ENCODE results near the gene LPAR6. TPM values are rescaled to one million over a fixed set of nuclear protein-coding genes. Genes with fewer than 3 reads are reported as not detected.
"Not testable (repeated sequence)": the region's sequence is repeated elsewhere in the genome, so short reads cannot be mapped to it uniquely, and the experiment has no call there.

Gene LPAR6
- total and polyA plus RNA-seq, 2 donors (not counting 1 experiment from before 2014, with no cell fraction given): 0.55 to 1.0 TPM

DNA sequence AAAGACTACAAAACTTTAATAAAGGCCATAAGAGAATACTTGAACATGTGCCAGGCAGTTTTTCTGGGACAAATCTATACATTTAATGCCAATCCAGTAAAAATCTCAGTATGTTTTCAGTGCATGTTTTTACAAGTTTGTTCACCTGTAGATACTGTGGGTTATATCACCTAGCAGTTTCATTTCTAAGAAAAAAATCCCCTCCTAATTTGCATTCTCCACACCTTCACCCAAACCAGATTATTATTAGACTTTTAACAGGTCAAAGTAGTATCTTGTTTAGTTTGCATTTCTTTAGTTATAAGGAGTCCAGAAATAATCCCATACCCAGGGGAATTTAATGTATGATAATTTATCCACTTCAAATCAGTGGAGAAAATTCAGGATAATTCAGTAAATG, 17.0 kb upstream of the LPAR6 start:
- Histone ChIP-seq H3K4me1 (ENCODE audit: control insufficient read depth in 2 of 2, insufficient read depth in 2 of 2, low read length in 2 of 2) (peaks cover 4 to 10% of the 10 kb centered on the region in 2 donors), H3K27me3 (replicated peaks in 1 of 4; ENCODE audit: control extremely low read depth in 1 of 4, control insufficient read depth in 3 of 4, insufficient read depth in 4 of 4, low read length in 3 of 4) (no peaks in the 10 kb centered on the region), H4K20me1 (ENCODE audit: control insufficient read depth, insufficient read depth, low read length, poor library complexity, severe bottlenecking) (peaks cover 14% of the 10 kb centered on the region), H3K9me3 (ENCODE audit: control extremely low read depth in 1 of 3, control insufficient read depth in 2 of 3, insufficient read depth in 1 of 3, low read length in 2 of 3) (no peaks in the 10 kb centered on the region), H3K27ac (ENCODE audit: low read length in 2 of 2) (no peak overlapping the region), H3K9ac (ENCODE audit: low read length) (no peak overlapping the region), H3K79me2 (ENCODE audit: control insufficient read depth, insufficient read depth, low read length) (peaks cover 17% of the 10 kb centered on the region), H3K4me3 (ENCODE audit: control extremely low read depth in 1 of 5, extremely low read depth in 1 of 5, insufficient read depth in 1 of 5, low read depth in 2 of 5, low read length in 4 of 5) (no peak overlapping the region), H3K4me2 (replicated peaks; ENCODE audit: low read depth, low read length, poor library complexity, severe bottlenecking) (no peak overlapping the region), H2AFZ (ENCODE audit: insufficient read depth, low read depth, low read length, poor library complexity, severe bottlenecking) (no peak overlapping the region), H3K36me3 (replicated peaks in 1 of 2; ENCODE audit: control extremely low read depth in 1 of 2, control insufficient read depth in 1 of 2, extremely low read depth in 1 of 2, insufficient read depth in 2 of 2, low read length in 1 of 2) (peaks cover 0 to 10% of the 10 kb centered on the region in 2 experiments)
- POLR2A ChIA-PET: no interaction called here
- Mint-ChIP-seq H3K4me1 (peaks cover 19% of the 10 kb centered on the region), H3K27ac (no peak overlapping the region), H3K27me3 (no peaks in the 10 kb centered on the region), H3K4me3 (no peak overlapping the region), H3K9me3 (ENCODE audit: insufficient read depth) (no peaks in the 10 kb centered on the region)
- no peak for TF ChIP-seq EZH2 (IDR thresholded peaks at IDR 0.05; ENCODE audit: borderline replicate concordance, insufficient read depth, low read depth, low read length, poor library complexity, severe bottlenecking)
- TF ChIP-seq, protein P1, sequence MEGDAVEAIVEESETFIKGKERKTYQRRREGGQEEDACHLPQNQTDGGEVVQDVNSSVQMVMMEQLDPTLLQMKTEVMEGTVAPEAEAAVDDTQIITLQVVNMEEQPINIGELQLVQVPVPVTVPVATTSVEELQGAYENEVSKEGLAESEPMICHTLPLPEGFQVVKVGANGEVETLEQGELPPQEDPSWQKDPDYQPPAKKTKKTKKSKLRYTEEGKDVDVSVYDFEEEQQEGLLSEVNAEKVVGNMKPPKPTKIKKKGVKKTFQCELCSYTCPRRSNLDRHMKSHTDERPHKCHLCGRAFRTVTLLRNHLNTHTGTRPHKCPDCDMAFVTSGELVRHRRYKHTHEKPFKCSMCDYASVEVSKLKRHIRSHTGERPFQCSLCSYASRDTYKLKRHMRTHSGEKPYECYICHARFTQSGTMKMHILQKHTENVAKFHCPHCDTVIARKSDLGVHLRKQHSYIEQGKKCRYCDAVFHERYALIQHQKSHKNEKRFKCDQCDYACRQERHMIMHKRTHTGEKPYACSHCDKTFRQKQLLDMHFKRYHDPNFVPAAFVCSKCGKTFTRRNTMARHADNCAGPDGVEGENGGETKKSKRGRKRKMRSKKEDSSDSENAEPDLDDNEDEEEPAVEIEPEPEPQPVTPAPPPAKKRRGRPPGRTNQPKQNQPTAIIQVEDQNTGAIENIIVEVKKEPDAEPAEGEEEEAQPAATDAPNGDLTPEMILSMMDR (IDR thresholded peaks at IDR 0.05): no peak
- DNase-seq (no peak), ATAC-seq (ENCODE audit: low read depth) (no peak)
- CTCF ChIA-PET: no interaction called here
- intact Hi-C loops (cut with micrococcal nuclease): no loop called here

DNA sequence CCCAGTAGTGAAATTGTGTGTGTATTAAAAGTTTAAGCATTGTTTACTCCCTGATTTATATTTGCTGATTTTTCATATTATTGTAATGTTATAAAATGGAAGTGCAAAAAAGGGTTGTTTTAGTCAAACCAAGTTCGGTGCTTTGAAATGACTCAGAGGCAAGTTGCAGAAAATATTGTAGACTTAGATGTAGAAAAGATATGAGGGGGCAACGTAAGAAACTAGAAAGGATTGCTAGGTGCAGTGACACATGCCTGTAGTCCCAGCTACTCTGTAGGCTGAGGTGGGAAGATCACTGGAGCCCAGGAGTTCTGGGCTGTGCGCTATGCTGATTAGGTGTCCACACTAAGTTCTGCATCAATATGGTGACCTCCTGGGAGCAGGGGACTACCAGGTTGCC, 16.1 kb upstream of the LPAR6 start:
- POLR2A ChIA-PET: no interaction called here
- peaks cover 15% of the 10 kb centered on the region for H3K4me1 Mint-ChIP-seq
- CTCF ChIA-PET: no interaction called here

DNA sequence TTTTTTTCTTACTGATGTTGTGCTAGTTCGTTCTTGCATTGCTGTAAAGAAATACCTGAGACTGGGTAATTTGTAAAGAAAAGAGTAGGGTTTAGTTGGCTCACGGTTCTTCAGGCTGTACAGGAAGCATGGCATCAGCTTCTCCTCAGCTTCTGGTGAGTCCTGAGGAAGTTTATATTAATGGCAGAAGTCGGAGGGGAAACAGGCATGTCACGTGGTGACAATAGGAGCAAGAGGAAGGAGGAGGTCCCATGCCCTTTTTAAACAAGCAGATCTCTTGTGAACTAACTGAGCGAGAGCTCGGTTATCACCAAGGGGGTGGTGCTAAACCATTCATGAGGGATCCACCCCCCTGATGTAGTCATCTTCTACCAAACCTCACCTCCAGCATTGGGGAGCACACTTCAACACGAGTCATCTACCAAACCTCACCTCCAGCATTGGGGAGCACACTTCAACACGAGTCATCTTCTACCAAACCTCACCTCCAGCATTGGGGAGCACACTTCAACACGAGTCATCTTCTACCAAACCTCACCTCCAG, 13.9 kb upstream of the LPAR6 start:
- H3K27ac Mint-ChIP-seq; H3K9me3 ChIP-seq (ENCODE audit: control extremely low read depth in 1 of 3, control insufficient read depth in 2 of 3, insufficient read depth in 1 of 3, low read length in 2 of 3); ATAC-seq (ENCODE audit: low read depth); H3K36me3 ChIP-seq (replicated peaks in 1 of 2; ENCODE audit: control extremely low read depth in 1 of 2, control insufficient read depth in 1 of 2, extremely low read depth in 1 of 2, insufficient read depth in 2 of 2, low read length in 1 of 2); H4K20me1 ChIP-seq (ENCODE audit: control insufficient read depth, insufficient read depth, low read length, poor library complexity, severe bottlenecking); H3K4me1 ChIP-seq (ENCODE audit: control insufficient read depth in 2 of 2, insufficient read depth in 2 of 2, low read length in 2 of 2); DNase-seq; H2AFZ ChIP-seq (ENCODE audit: insufficient read depth, low read depth, low read length, poor library complexity, severe bottlenecking); intact Hi-C loops (cut with micrococcal nuclease); H3K9me3 Mint-ChIP-seq (ENCODE audit: insufficient read depth); H3K27me3 Mint-ChIP-seq; POLR2A ChIA-PET; H3K27me3 ChIP-seq (replicated peaks in 1 of 4; ENCODE audit: control extremely low read depth in 1 of 4, control insufficient read depth in 3 of 4, insufficient read depth in 4 of 4, low read length in 3 of 4); H3K4me2 ChIP-seq (replicated peaks; ENCODE audit: low read depth, low read length, poor library complexity, severe bottlenecking); H3K4me3 ChIP-seq (ENCODE audit: control extremely low read depth in 1 of 5, extremely low read depth in 1 of 5, insufficient read depth in 1 of 5, low read depth in 2 of 5, low read length in 4 of 5); H3K4me3 Mint-ChIP-seq; H3K9ac ChIP-seq (ENCODE audit: low read length); H3K27ac ChIP-seq (ENCODE audit: low read length in 2 of 2): not testable (repeated sequence)
- CTCF ChIA-PET: interaction anchor here (1.4 kb wide), 1 partner anchor 300 kb away, joined by 3 read pairs; no protein-coding TSS in a partner anchor
- H3K79me2 ChIP-seq (ENCODE audit: control insufficient read depth, insufficient read depth, low read length): peaks cover 11% of the 10 kb centered on the region
- WGBS (ENCODE audit: insufficient coverage): 90% methylated on average over 6 of the region's 9 CpGs
- peaks cover 15% of the 10 kb centered on the region for H3K4me1 Mint-ChIP-seq

More for the DNA sequence above, 16.1 kb upstream of the LPAR6 start:
- Histone ChIP-seq H3K9me3 (ENCODE audit: control extremely low read depth in 1 of 3, control insufficient read depth in 2 of 3, insufficient read depth in 1 of 3, low read length in 2 of 3) (no peaks in the 10 kb centered on the region), H3K36me3 (replicated peaks in 1 of 2; ENCODE audit: control extremely low read depth in 1 of 2, control insufficient read depth in 1 of 2, extremely low read depth in 1 of 2, insufficient read depth in 2 of 2, low read length in 1 of 2) (peaks cover 0 to 10% of the 10 kb centered on the region in 2 experiments), H3K9ac (ENCODE audit: low read length) (no peak overlapping the region), H3K79me2 (ENCODE audit: control insufficient read depth, insufficient read depth, low read length) (peaks cover 11% of the 10 kb centered on the region), H3K4me1 (ENCODE audit: control insufficient read depth in 2 of 2, insufficient read depth in 2 of 2, low read length in 2 of 2) (peaks cover 4 to 10% of the 10 kb centered on the region in 2 donors), H3K27me3 (replicated peaks in 1 of 4; ENCODE audit: control extremely low read depth in 1 of 4, control insufficient read depth in 3 of 4, insufficient read depth in 4 of 4, low read length in 3 of 4) (no peaks in the 10 kb centered on the region), H4K20me1 (ENCODE audit: control insufficient read depth, insufficient read depth, low read length, poor library complexity, severe bottlenecking) (peaks cover 9% of the 10 kb centered on the region), H3K4me3 (ENCODE audit: control extremely low read depth in 1 of 5, extremely low read depth in 1 of 5, insufficient read depth in 1 of 5, low read depth in 2 of 5, low read length in 4 of 5) (no peak overlapping the region), H3K27ac (ENCODE audit: low read length in 2 of 2) (no peak overlapping the region), H2AFZ (ENCODE audit: insufficient read depth, low read depth, low read length, poor library complexity, severe bottlenecking) (no peak overlapping the region), H3K4me2 (replicated peaks; ENCODE audit: low read depth, low read length, poor library complexity, severe bottlenecking) (no peak overlapping the region)
- ATAC-seq (ENCODE audit: low read depth): no peak
- DNase-seq: no peak
- Mint-ChIP-seq H3K27me3 (no peaks in the 10 kb centered on the region), H3K4me3 (no peak overlapping the region), H3K27ac (no peak overlapping the region), H3K9me3 (ENCODE audit: insufficient read depth) (no peaks in the 10 kb centered on the region)
- intact Hi-C loops (cut with micrococcal nuclease): no loop called here
- 93% methylated on average over 3 of the region's 3 CpGs for WGBS (ENCODE audit: insufficient coverage)
- TF ChIP-seq EZH2 (IDR thresholded peaks at IDR 0.05; ENCODE audit: borderline replicate concordance, insufficient read depth, low read depth, low read length, poor library complexity, severe bottlenecking): no peak
- TF ChIP-seq, protein P1 (IDR thresholded peaks at IDR 0.05): no peak

Data from B cell (primary cell).